PFSK-1 (cell line): ENCODE results near the gene BCORL1. TPM values are rescaled to one million over a fixed set of nuclear protein-coding genes. Genes with fewer than 3 reads are reported as not detected.

Source experiments
- FOXP2 ChIP-seq: optimal IDR thresholded peaks from 2 replicates; pipeline ENCODE3; 2011; ENCODE audit warnings: borderline replicate concordance, control low read depth, inconsistent platforms; ENCODE audit not compliant: insufficient read depth; ENCODE audit errors: extremely low read length, extremely low read depth
- POLR2AphosphoS5 ChIP-seq: IDR thresholded peaks from 2 replicates; pipeline ENCODE4 v1.6.1; 2012; ENCODE audit warnings: low read depth, mild to moderate bottlenecking, control low read depth, low read length, moderate library complexity
- SIN3A ChIP-seq: IDR thresholded peaks from 2 replicates; pipeline ENCODE4 v1.6.1; 2012; ENCODE audit warnings: mild to moderate bottlenecking, low read length, moderate library complexity, borderline replicate concordance; ENCODE audit not compliant: insufficient read depth
- TAF1 ChIP-seq: IDR thresholded peaks from 2 replicates; pipeline ENCODE4 v1.6.1; 2012; ENCODE audit warnings: low read length, control low read depth, borderline replicate concordance; ENCODE audit not compliant: insufficient read depth
- polyA plus RNA-seq: library from polyadenylated mRNA; unstranded; fragments of >200 nt; gene quantifications from one replicate; pipeline ENCODE4 v1.2.1, GENCODE V29; 2012; ENCODE audit warnings: low read depth, missing spikeins; ENCODE audit not compliant: insufficient read length
- TF ChIP-seq, protein P1 (sequence below), 2 experiments: IDR thresholded peaks; 2 replicates each; pipeline versions ENCODE4 v1.6.1 to v1.8.0; 2011 to 2012; ENCODE audit warnings: low read depth in 2 of 2, low read length in 2 of 2, control low read depth in 1 of 2, inconsistent platforms in 1 of 2, mild to moderate bottlenecking in 1 of 2, moderate library complexity in 1 of 2; ENCODE audit not compliant: insufficient read depth in 1 of 2

BCORL1 gene
- polyA plus RNA-seq: 6.7 TPM

DNA sequence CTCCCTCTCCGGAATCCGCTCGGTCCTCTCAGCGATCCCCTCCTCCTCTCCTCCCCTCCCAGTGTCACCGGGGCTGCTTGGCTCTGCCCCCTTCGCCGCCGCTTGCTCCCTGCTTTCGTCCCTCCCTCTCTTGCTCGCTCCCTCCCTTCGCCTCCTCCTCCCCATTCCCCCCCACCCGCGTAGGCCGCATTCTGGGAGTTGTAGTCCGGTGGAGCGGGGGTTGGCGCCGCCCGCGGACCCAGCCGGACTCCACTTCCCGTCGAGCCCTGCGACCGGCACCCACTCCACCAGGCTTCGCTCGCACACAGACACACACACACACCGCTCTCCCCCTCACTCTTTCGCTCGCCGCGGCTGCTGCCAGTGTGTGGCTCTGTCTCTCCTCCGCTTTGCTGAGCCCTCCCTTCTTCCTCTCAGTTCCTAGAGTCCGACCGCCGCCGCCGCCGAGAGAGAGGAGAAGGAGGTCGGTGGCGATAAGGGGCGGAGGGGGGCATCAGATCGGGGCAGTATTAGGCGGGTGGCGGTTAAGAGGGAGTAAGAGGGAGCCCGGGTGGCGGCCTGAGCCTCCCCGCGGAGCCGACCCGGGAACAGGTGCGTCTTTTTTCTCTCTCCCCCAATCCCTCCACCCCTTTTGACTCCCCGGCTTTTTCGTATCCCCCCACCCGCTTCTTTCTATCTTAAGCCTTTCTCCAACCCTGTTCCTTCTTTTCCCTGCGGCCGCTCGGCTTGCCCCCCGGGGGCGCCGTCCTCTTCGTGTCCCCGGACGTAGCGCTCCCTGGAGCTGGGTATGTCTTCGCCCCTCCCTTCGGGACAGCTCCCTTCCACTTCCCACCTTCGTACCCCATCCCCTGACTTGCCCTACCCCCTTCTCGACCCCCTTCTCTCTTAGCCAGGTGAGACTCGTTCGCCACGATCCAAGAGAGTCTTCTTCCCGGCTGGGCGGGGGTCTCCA is at the start of gene BCORL1:
BCORL1 (plus strand) TSS at position 336 of the 952 bp plus-strand sequence. CDS start 22,597 bp downstream, outside the sequence.
- peak; percentile 96; the same call in 1 of the 2 replicates for TF ChIP-seq TAF1
- no peak for TF ChIP-seq FOXP2
- TF ChIP-seq, protein P1, sequence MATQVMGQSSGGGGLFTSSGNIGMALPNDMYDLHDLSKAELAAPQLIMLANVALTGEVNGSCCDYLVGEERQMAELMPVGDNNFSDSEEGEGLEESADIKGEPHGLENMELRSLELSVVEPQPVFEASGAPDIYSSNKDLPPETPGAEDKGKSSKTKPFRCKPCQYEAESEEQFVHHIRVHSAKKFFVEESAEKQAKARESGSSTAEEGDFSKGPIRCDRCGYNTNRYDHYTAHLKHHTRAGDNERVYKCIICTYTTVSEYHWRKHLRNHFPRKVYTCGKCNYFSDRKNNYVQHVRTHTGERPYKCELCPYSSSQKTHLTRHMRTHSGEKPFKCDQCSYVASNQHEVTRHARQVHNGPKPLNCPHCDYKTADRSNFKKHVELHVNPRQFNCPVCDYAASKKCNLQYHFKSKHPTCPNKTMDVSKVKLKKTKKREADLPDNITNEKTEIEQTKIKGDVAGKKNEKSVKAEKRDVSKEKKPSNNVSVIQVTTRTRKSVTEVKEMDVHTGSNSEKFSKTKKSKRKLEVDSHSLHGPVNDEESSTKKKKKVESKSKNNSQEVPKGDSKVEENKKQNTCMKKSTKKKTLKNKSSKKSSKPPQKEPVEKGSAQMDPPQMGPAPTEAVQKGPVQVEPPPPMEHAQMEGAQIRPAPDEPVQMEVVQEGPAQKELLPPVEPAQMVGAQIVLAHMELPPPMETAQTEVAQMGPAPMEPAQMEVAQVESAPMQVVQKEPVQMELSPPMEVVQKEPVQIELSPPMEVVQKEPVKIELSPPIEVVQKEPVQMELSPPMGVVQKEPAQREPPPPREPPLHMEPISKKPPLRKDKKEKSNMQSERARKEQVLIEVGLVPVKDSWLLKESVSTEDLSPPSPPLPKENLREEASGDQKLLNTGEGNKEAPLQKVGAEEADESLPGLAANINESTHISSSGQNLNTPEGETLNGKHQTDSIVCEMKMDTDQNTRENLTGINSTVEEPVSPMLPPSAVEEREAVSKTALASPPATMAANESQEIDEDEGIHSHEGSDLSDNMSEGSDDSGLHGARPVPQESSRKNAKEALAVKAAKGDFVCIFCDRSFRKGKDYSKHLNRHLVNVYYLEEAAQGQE (IDR thresholded peaks at IDR 0.05; ENCODE audit: insufficient read depth in 1 of 2, low read depth in 2 of 2, low read length in 2 of 2): 0 out of 4 replicates have a peak, but pooled peaks of 1 of the 2 experiments have one; percentile 28
- no peak for TF ChIP-seq SIN3A
- peak; percentile 91 for TF ChIP-seq POLR2AphosphoS5

DNA sequence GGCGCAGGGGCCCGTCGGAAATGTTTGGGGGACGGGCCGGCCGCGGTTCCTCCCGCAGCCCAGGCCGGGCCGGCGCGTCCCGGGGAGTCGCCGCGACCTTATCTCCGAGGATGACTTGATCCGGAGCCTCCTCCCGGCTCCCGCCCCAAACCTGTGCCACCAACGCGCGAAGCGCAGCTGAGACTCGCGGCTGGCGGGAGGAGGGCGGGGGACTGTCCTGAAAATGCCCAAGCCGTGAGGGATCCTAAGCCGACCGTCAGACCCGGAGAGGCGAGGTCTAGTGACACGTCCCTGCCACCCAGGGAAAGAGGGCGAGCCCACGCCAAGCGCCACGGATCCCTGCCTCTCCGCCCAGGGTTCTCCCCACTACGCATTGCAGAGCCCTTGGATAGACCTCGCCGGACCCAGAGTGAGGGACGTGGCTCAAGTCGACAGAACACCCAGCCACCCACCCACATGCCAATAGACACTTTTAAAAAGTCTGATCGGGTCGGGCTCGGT is 49.6 kb upstream of the BCORL1 start:
- no peak for TF ChIP-seq POLR2AphosphoS5
- TF ChIP-seq, protein P1 (IDR thresholded peaks at IDR 0.05; ENCODE audit: insufficient read depth in 1 of 2, low read depth in 2 of 2, low read length in 2 of 2): no peak
- no peak for TF ChIP-seq FOXP2
- no peak for TF ChIP-seq SIN3A
- no peak for TF ChIP-seq TAF1

- TF ChIP-seq TAF1: no peak
- TF ChIP-seq, protein P1 (IDR thresholded peaks at IDR 0.05; ENCODE audit: insufficient read depth in 1 of 2, low read depth in 2 of 2, low read length in 2 of 2): no peak
- no peak for TF ChIP-seq SIN3A
- TF ChIP-seq FOXP2: no peak
- TF ChIP-seq POLR2AphosphoS5: no peak
Measured at GRCh38 chrX:129933700-129934099, 48.7 kb upstream of the BCORL1 start.

DNA sequence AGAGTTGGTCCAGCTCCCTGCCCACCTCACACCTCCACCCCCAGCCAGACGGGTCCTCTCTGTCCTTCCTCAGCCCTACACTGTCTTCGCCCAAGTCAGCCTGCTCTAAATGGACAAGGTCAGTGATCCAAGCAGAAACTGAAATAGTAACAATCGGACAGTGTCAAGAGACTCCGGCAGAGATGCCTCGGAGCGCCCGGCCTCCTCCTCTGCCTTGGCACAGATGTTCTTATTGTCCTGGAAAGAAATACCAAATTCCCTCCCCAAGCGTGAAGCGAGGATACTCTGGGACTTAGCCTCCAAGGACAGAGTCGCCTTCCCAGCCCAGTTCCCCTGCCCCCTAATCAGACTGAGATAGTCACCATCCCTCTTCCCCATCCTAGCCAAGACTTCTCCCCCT is 48.0 kb upstream of the BCORL1 start:
- TF ChIP-seq POLR2AphosphoS5 (no peak), SIN3A (no peak), FOXP2 (no peak), TAF1 (no peak)
- TF ChIP-seq, protein P1 (IDR thresholded peaks at IDR 0.05; ENCODE audit: insufficient read depth in 1 of 2, low read depth in 2 of 2, low read length in 2 of 2): no peak
